Endometrium (tissue), 2 donors: ENCODE measurements around the gene SBF2.
A peak's percentile ranks its signal among the peaks of the same experiment; 100 is the strongest.

ENCODE experiments used
- FAIRE-seq: peaks from 2 replicates; lab custom pipeline; 2012; peaks lifted over from hg19 to GRCh38; lab: Jason Lieb, UNC
- donor health status: control.
- donor health status: control.

SBF2 gene

DNA sequence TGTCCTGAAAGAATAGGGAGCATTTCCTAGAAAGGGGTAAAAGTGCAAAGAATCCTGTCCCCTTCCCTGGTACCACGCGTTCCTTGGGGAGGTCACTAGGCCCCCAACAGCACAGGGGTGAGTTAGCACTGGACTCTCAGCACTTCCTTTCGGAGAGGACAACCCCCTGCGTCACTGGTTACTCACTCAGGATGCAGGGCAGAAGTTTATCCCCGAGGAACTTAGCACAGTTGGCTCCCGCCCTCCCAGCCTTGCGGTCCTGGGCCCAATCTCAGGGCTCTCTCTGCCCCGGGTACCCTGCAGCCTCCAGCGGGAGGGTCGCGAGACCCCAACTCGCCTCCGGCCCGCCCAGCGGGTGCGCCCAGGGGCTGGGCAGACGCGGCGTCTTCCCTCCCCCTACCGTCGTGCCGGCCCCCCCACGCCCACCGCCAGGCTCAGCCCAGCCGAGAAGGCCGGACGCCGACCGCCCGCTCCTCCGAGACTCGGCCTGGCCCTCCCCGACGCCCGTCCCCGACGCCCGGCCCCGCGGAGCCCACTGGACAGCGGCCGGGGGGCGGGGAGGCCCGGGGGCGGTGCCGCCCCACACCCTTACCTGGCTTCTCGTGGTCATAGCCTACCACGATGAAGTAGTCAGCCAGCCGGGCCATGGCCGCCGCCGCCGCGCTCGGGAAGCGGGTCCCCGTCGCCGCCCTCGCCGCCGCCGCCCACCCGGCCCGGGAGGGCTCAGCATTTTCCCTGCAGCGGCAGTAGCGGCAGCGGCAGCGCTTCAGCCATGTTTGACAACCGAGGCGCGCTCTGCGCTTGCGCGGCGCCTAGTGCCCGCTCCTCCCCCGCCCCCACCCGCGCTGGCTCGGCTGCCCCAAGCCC lies at the start of gene SBF2:
Gene SBF2 (minus strand): TSS at position 797 of the 867 bp plus-strand sequence. CDS start 150 bp downstream, at position 647.
- no peak for FAIRE-seq

DNA sequence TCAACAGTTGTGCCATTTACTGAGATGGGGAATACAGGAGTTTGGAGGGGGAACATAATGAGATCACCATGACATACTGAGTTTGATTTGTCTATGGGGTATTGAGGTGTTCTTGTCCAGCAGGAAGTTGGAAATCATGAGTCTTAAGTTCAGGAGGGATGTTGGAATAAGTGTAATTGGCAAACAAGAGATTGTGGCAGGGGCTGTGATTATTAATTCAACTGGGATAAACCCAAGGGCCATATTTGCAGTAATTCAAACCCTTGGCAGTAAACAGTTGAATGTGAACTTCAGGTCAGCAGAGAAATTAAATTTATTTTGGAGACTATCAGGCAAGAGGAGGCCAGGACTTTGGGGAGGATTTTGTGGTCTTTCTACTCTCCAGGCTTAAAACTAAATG lies 44.3 kb upstream of the SBF2 start:
- no peak for FAIRE-seq

DNA sequence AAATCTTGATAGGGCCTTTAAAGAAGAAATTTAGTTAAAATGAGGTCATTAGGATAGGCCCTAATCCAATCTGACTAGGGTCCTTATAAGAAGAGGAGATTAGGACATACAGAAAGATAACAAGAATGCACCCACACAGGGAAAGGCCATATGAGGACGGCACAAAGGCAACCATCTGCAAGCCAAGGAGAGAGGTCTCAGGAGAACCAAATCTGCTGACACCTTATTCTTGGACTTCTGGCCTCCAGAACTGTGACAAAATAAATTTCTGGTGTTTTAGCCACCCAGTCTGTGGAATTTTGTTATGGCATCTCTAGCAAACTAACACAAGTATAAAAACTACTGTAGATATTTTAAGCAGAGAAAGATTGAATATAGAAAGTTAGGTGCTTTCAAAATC lies 39.5 kb upstream of the SBF2 start:
- FAIRE-seq = no peak

DNA sequence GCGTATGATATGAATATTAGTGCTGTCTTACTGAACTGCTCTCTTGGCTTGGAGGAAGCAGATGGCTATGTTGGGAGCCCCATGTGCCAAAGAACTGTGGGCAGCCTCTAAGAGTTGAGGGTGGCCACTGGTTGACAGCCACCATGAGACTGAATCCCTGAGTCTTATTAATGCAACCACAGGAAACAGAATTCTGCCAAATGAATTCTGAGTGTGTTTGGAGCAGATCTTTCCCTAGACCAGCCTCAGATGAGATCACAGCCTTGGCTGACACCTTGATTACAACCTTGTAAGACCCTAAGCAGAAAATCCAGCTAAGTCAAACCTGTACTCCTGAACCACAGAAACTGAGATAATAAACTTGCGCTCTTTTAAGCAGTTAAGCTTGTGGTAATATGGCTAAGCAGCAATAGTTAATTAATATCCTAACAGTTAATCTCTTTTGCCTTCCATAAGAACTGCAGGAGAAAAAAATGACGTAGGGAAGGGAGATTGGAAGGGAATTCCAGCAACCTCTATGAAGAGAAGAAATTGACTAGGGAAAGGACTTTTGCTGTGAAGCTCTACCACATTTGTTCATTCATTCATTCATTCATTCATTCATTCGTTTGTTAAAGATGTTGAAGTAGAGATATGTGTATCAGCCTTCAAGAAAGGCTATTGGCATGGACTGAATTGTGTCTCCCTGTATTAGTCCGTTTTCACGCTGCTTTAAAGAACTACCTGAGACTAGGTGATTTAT lies 37.7 kb upstream of the SBF2 start:
- FAIRE-seq = no peak

DNA sequence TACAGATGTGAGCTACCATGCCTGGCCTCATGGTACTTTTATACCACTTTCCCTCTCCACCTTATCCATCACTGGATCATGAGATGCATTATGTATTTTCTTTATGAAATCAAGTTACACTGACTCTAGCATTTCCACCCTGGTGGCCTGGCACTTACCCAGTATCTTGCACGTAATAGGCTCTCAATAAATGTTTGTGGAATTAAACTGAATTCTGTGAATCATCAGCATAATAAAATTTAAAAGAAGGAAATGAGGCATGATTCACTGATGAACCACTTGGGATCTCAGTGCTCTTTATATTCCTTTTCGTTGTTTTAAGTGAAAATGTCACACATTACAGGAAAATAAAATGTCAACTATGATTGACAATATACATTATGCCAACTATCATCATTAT lies 35.9 kb upstream of the SBF2 start:
- FAIRE-seq = peak; percentile 65

DNA sequence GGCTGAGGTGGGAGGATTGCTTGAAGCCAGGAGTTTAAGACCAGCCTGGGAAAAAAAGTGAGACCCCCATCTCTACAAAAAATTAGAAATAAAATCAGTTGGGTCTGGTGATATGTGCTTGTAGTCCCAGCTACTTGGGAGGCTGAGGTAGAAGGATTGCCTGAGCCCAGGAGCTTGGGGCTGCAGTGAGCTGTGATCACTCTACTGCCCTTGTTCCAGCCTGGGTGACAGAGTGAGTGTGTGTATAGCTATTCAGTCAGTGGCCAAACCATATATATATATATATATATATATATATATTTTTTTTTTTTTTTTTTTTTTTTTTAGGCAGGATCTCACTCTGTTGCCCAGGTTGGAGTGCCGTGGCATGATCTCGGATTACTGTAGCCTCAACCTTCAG lies 35.3 kb upstream of the SBF2 start:
- FAIRE-seq = no peak

DNA sequence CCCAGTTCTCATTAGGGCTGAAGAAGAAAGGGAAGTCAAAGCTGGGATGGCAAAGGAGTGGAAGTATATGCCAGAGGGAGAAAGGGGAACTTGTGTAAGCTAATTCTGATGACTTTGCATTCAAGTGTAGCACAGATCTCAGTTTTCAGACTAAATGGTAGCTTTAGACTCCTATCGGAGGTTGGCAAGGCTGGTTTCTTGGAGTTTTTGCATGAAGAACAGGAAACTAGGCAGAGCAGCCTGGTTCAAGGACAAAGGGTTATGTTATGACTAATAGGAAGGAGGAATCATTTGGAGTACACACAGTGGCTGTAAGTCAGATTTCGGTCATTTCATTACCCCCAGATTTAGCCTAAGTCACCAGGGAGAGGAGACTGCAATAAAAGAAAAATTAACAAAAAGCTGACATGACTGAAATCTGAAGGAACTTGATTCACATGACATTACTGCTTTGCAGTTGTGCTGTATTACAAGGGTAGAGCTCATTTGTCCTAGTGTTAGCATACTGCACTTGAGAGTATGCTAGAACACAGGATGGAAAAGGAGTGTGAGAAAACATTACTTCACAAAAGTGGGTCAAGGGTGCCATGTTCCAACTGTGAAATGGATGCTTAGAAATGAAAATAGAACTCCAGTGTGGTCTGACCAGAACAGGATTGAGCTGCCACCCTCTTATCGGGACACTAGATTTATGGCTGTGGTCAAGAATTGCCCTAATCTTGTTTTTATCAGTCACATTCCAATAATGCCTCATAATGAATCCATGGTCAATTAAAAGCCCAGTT lies 34.5 kb upstream of the SBF2 start:
- no peak for FAIRE-seq

DNA sequence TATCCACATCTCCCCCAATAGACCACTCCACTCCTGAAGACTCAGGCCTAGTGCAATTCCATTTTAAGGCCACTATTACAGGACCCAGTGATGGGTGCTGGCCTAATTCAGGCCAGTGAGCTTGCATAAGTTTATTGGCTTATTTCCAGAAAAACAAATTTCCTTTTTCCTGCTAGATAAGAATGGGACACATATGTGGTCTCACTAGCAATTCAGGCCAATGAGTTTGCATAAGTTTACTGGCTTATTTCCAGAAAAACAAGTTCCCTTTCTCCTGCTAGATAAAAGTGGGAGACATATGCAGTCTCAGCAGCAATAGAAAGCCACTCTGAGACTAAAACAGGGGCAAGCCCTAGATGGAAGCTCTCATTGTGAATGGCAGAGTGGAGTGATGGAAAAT lies 33.2 kb upstream of the SBF2 start:
- no peak for FAIRE-seq

DNA sequence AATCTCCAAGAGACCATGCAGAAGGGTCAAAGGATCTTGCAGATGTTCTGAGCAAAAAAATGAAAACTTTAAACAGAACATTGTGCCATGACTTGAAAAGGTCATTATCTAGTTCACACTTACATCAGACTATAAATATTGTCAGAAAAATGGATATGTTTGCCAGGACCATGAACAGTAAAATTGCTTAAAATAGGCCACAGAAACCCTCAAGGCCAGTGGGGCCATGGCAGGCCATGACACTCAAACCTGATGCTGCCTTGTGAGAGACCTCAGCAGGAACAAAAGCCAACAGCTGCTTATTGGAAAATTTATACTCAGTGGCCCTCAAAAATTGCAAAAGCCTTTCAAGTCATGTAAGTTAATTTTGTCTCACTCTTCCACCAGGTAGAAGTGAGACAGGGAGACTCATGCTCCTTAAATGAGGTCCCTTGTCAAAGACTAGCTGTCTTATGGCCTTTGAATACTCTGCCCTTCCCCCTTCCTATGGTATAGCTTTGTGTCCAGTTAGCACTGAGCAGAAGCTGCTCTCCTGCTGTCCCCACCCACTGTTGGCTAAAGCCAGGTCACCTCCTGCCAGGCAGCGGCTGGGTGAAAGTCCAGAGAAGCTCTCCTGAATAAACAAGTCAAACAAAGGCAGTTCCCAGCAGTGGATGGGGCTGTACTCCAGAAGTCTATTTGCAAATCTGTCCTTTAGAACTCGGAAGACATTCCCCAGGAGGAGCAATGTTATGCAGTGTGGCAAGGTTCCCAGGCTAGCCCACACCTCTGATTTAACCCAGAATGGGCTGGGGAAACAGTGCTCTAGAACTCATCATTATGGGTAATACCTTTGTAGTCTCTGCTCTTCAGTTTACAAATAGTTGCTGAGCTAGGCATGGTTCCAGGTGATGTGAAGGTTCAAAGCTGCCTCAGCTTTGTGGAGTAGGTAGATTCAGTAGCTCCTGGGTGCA lies 32.3 kb upstream of the SBF2 start:
- FAIRE-seq = no peak

DNA sequence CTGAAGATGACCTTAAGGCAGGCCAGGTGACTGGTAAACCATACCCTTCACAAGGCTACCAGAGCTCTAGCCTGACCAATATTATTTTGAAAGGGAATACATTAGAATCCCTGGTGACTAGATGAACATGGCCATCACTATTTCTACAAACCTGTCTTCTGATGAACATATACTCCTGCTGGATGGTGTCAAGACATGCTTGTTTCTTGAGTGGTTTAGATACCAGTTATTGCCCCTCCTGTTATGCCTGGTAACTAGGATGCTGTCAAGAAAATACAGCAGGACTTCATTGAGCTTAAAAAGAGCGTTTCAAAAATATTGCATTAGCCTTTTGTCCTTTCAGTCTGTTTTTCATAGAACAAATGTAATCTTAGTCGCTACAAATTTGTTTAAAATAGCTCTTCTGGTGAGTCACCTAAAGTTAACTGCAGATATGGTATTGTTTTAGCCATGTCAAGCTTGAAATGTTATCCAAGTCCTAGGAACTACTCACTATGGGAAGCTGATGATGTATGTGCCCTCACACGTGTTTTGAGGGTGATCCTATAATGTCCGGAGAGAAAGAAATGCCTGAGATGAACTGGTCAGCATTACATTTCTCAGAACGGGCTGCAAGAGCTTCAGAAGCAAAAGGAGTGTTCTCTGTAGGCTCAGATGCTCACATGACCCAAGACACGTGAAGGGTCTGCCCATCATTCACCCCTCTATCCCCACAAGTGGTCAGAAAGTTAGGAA lies 31.4 kb upstream of the SBF2 start:
- no peak for FAIRE-seq

DNA sequence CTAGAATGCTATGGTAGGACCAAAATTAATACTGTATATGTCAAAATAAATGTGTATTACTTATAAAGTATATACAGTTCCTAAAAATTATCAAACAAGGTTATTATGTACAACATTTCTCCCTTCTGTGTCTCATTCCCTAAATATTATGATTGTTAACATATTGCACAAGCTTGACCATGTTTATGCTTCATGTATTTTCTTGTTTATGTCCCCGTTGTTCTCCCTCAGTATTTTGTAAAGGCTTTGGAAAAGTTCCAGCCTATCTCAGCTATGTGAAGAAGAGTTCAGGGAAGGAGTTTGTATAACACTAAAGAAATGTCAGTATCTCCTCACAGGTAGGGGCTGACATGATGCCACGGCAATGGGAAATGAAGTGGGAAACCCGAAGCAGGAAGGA lies 30.5 kb upstream of the SBF2 start:
- no peak for FAIRE-seq

DNA sequence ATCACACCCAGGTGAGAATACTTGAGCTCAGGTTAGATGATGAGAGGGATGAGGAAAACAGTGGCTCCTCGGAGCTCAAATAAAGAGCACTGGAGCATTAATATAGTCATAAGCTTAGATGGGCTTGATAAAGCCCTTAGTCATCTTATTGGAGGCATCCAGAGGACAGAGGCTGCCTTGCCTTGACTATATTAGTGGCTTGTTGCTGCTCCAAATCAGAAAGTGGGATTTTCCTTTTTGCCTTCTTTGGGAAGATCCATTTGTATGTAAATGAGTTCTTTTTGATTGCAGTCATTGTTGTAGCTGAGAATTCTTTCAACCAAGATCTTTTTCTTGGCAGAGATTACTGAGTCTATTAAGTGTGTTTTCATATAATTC lies 29.8 kb upstream of the SBF2 start:
- no peak for FAIRE-seq

DNA sequence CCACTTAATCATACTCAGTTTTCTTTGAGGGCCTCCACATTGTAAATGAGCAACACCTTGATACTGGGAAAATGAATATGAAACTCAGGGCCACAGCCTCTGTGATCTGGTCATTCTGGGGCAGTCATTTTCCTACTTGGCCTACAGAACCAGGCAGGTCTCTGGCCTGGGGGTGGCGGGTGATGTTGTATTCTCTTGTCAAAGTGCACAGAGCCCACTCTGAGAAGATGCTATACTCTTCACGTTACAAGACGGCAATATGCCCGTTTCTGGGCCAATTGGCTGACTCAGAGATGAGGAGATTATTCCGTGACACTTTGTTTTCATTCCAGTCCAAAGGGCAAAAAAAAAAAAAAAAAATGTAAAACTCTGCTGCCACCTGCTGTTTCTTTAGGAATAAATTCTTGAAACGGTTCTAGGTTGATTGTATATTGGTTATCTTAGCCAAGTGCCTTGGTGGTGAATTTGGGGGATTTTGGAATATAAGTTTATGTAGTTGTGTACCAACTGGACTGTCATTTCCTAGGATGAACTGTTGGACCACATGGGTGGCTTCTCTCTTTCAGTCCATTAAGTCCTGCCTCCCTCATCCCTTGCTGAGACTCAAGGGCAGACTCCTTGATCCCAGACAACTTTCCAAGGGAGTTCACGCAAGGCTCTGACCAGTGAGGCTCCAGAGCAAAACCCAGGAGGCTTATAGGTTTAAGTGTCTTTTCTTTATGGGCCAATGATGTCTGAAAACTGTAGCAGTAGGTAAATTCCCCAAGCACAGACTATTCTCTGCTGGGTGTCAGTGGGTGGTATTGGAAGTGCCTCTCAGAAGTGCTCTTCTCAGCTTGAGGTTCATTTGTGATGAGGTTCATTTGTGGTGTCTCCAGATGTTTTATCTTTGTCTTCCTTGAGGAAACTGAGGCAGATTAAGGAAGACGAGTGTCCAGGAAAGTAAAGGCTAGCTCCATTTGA lies 29.1 kb upstream of the SBF2 start:
- FAIRE-seq = peak; percentile 74

DNA sequence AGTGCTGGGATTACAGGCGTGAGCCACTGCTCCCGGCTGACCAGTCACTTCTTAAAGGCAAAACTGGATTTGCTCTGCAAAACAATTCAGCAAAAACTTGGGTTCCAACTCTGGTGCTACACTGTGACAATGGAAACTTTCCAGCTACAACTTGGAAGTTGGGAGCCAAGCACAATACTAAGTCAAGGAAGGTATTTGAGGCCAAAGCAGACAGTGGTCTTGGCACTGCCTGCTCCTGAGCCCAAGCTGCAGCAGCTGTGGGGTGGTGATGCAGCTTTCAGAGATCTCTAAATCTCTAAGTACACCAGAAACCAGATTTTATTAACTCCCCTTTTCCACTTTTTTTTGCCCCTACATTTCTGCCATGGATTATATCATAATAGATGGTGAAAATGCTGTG lies 28.4 kb upstream of the SBF2 start:
- FAIRE-seq = no peak

DNA sequence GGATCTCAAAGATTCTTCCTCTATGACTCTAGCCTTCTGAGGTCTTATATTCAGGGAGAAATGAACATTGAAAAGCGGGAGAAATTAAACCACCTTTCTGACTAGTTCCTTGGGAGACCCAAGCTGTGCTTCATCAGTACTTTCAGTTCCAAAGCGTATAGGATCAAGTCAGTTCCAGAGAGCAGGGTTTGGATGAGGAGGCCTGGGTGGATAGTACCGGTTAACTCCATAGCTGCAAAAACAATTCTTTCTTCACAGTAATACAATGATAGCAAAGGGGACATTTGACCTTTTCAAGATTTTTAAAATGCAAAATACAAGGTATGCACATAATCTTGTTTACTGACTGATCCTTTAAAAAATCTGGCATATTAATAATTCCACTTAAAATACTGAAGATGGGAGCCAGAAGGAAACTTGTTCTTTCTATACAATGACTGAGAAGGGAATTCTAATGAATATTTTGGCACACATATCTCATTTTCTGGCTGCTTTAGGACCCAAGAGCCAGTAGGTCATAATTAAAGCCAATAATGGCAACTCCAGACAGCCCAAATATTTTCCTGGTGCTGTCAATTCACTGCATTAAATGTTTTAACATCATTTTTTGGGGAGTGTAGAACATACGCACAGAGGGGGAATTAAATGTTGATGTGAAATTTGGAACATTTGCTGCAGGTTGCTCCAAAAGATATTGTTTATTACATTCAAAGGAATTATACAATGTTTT lies 26.9 kb upstream of the SBF2 start:
- no peak for FAIRE-seq

DNA sequence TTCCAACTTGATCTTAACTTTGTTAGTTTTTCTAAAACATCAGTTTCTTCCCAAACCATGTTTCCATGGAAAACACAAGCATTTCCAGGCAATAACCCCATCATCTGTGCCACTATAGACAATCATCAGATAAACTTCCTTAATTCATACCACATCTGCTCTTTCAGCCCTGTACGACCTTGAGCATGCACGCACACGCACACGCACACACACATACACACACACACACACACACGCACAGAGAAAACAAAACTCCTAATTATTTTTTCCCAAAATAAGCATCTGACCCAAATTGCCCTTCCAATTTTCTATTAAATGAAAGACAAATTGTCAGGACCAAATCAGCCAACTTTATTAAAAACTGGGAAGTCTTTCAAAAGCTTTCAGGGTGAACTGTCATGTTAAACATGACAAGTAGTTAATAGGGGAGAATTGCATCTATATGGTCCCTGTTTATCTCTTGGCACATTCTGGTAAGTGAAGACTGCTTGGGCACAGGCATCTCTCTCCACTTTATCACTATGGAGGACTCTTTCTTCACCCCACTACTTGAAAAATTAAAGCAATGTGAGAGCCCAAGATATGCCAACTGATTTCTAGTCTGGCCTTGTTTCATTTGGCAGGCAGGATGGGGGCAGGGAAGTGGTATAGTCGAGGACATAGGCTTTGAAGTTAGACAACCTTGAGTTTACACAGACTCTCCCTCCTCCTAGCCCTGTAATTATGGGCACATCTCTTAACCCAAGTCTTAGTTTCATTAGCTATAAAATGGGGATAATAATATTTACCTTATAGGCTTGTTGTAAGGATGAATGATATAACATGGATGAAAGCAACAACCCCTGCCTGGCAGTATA lies 25.9 kb upstream of the SBF2 start:
- FAIRE-seq = no peak

DNA sequence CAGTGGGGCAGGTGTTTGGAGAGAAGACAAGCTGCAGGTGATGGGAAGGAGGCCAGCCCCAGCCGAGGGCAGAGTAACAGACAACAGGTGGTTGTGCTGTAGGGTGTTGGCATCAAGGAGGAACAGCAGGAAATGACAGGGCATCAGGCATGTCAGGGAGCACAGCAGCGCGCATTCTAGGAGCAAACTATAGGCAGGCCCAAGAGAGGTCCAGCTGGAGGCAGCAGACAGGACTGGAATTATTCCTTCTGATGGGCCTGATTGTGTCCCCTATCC lies 24.4 kb upstream of the SBF2 start:
- FAIRE-seq = no peak

DNA sequence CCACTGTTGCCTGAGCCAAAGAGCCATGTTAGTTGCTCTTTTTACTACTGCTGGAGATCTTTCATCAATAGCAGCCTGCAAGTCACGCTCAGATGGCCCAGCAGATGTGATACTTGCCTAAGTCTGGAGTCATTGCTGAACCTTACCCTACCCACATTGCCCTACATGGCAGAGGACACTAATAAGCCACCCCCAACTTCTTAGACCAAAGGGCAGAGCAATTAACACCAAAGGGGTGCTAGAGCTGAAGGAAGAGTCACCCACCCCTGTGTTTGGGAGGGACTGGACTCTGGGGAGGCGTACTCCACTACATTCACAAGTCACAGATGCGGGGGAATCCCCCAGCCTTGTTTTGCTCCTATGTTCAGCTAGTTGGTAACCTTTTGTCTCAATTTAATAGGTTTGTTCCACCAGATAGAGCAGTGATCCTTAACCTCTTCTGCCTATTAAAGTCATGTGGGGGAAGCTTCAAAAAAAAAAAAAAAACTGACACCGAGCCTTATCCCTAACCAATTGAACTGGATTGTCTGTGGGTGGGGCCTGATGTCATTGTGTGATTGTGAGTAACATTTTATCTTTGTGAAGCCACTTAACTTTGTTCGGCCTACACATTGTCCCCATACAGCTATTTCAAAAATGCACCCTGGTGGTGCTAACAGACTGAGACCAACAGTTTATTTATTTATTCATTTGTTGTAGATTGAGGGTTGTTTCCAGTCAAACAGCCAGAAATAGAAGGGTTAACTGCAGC lies 23.9 kb upstream of the SBF2 start:
- no peak for FAIRE-seq
